RKO (cell line): ENCODE measurements around the gene MAP3K5.
"Not testable (repeated sequence)": the region's sequence is repeated elsewhere in the genome, so short reads cannot be mapped to it uniquely, and the experiment has no call there.

Source experiments
- DNase-seq: peaks from one replicate; pipeline ENCODE4 v3.0.0-alpha.2; 2016; ENCODE audit warnings: low spot score

The MAP3K5 gene

GRCh38 chr6:136793363-136793762 is 1.1 kb upstream of the MAP3K5 start:
- peak; percentile 11 for DNase-seq

GRCh38 chr6:136792095-136792409 is 225 bp downstream of the MAP3K5 start:
- DNase-seq: no peak

GRCh38 chr6:136791296-136792094 is 782 bp downstream of the MAP3K5 start:
- DNase-seq: peak; percentile 59

- DNase-seq: no peak
These were observed 1.6 kb downstream of the MAP3K5 start for GRCh38 chr6:136790411-136791295.

GRCh38 chr6:136789440-136789839 is 2.8 kb downstream of the MAP3K5 start:
- DNase-seq: not testable (repeated sequence)

GRCh38 chr6:136788069-136788902 is 4.0 kb downstream of the MAP3K5 start:
- peak; percentile 19 for DNase-seq

GRCh38 chr6:136787726-136788068 is 4.6 kb downstream of the MAP3K5 start:
- DNase-seq: no peak

GRCh38 chr6:136786658-136787057 is 5.6 kb downstream of the MAP3K5 start:
- no peak for DNase-seq

GRCh38 chr6:136784910-136785746 is 7.1 kb downstream of the MAP3K5 start:
- DNase-seq: no peak

- no peak for DNase-seq
These were observed 8.0 kb downstream of the MAP3K5 start for GRCh38 chr6:136784271-136784664.

- DNase-seq: no peak
These were observed 8.6 kb downstream of the MAP3K5 start for GRCh38 chr6:136783495-136784270.

GRCh38 chr6:136783021-136783420 is 9.3 kb downstream of the MAP3K5 start:
- DNase-seq: no peak

- DNase-seq: peak; percentile 30
These were observed 10.1 kb downstream of the MAP3K5 start for GRCh38 chr6:136782021-136782770.

- no peak for DNase-seq
These were observed 11.3 kb downstream of the MAP3K5 start for GRCh38 chr6:136780972-136781371.

GRCh38 chr6:136779682-136780081 is 12.6 kb downstream of the MAP3K5 start:
- no peak for DNase-seq

- DNase-seq: no peak
These were observed 14.6 kb downstream of the MAP3K5 start for GRCh38 chr6:136777651-136778050.

- DNase-seq: no peak
These were observed 16.7 kb downstream of the MAP3K5 start for GRCh38 chr6:136775548-136775947.

- no peak for DNase-seq
These were observed 17.2 kb downstream of the MAP3K5 start for GRCh38 chr6:136775081-136775480.

GRCh38 chr6:136774228-136775041 is 17.8 kb downstream of the MAP3K5 start:
- no peak for DNase-seq
